GM23338 (cell line): ENCODE results near the gene PPP1R18. TPM values are rescaled to one million over a fixed set of nuclear protein-coding genes. Genes with fewer than 3 reads are reported as not detected.

ENCODE experiments used
- ATAC-seq: fragments of 200-7000 bp; cut with Tn5 transposase; 3 replicates; pipeline ENCODE4 v1.9.1; 2020
- DNase-seq: peaks from one replicate; pipeline ENCODE4 v3.0.0-alpha.2; 2015; ENCODE audit warnings: low spot score
- H2AFZ ChIP-seq: fragments of 200-600 bp; sonication (generic); 2 replicates; pipeline ENCODE4 v1.8.0; 2016; ENCODE audit warnings: antibody characterized with exemption, mild to moderate bottlenecking, moderate library complexity
- H3F3A ChIP-seq: fragments of 200-600 bp; sonication (generic); replicated peaks from 2 replicates; pipeline ENCODE4 v1.8.0; 2017; ENCODE audit warnings: antibody characterized with exemption, mixed run types, low read depth
- H3K27ac ChIP-seq: fragments of 200-600 bp; sonication (generic); 2 replicates; pipeline ENCODE4 v1.6.1; 2016; ENCODE audit warnings: low read depth
- H3K27me3 ChIP-seq: fragments of 200-600 bp; sonication (generic); 2 replicates; pipeline ENCODE4 v1.8.0; 2016; ENCODE audit warnings: mild to moderate bottlenecking, mixed run types, moderate library complexity; ENCODE audit not compliant: insufficient read depth
- H3K36me3 ChIP-seq: fragments of 200-600 bp; sonication (generic); 2 replicates; pipeline ENCODE4 v1.8.0; 2016; ENCODE audit warnings: mild to moderate bottlenecking; ENCODE audit not compliant: insufficient read depth
- H3K4me1 ChIP-seq: fragments of 200-600 bp; sonication (generic); 2 replicates; pipeline ENCODE4 v1.8.0; 2016; ENCODE audit warnings: mild to moderate bottlenecking, moderate library complexity; ENCODE audit not compliant: insufficient read depth
- H3K4me2 ChIP-seq: fragments of 200-600 bp; sonication (generic); 2 replicates; pipeline ENCODE4 v1.7.1; 2017; ENCODE audit warnings: mixed run types
- H3K4me3 ChIP-seq: fragments of 200-600 bp; sonication (generic); 2 replicates; pipeline ENCODE4 v1.6.1; 2016; ENCODE audit warnings: mixed run types
- H3K79me2 ChIP-seq: fragments of 200-600 bp; sonication (generic); replicated peaks from 2 replicates; pipeline ENCODE4 v1.8.0; 2017; ENCODE audit warnings: mild to moderate bottlenecking; ENCODE audit not compliant: insufficient read depth
- H3K9me2 ChIP-seq: fragments of 200-600 bp; sonication (generic); 2 replicates; pipeline ENCODE4 v1.8.0; 2017; ENCODE audit not compliant: insufficient read depth
- H4K20me1 ChIP-seq: fragments of 200-600 bp; sonication (generic); replicated peaks from 2 replicates; pipeline ENCODE4 v1.8.0; 2017; ENCODE audit warnings: mild to moderate bottlenecking; ENCODE audit not compliant: insufficient read depth
- H3K27ac Mint-ChIP-seq: 2 replicates; pipeline ENCODE4 v1.8.0; 2020; ENCODE audit warnings: inconsistent platforms, mild to moderate bottlenecking, moderate library complexity, mixed read lengths
- H3K27me3 Mint-ChIP-seq: 3 replicates; pipeline ENCODE4 v1.8.0; 2022; ENCODE audit warnings: low read depth, mild to moderate bottlenecking, moderate library complexity, mixed read lengths, inconsistent platforms; ENCODE audit not compliant: insufficient read depth, poor library complexity
- H3K36me3 Mint-ChIP-seq: 3 replicates; pipeline ENCODE4 v1.8.0; 2021; ENCODE audit warnings: low read depth, mild to moderate bottlenecking, inconsistent platforms, moderate library complexity, mixed read lengths
- H3K4me1 Mint-ChIP-seq: 3 replicates; pipeline ENCODE4 v1.8.0; 2020; ENCODE audit warnings: mild to moderate bottlenecking, inconsistent platforms, mixed read lengths
- H3K4me3 Mint-ChIP-seq: 3 replicates; pipeline ENCODE4 v1.8.0; 2021; ENCODE audit warnings: moderate library complexity, mild to moderate bottlenecking, inconsistent platforms, mixed read lengths
- H3K9me3 Mint-ChIP-seq: 3 replicates; pipeline ENCODE4 v1.8.0; 2020; ENCODE audit warnings: moderate library complexity, mild to moderate bottlenecking, inconsistent platforms, mixed read lengths
- EZH2 ChIP-seq: fragments of 200-600 bp; sonication (generic); IDR thresholded peaks from one replicate; pipeline ENCODE4 v1.8.0; 2017; ENCODE audit warnings: antibody characterized with exemption, mild to moderate bottlenecking, low read depth; ENCODE audit not compliant: unreplicated experiment
- EZH2phosphoT487 ChIP-seq: fragments of 200-600 bp; sonication (generic); IDR thresholded peaks from one replicate; pipeline ENCODE4 v1.8.1; 2018; ENCODE audit warnings: antibody characterized with exemption; ENCODE audit not compliant: unreplicated experiment
- NANOG ChIP-seq: IDR thresholded peaks from 2 replicates; pipeline ENCODE4 v1.6.1; 2016; ENCODE audit warnings: antibody characterized with exemption, borderline replicate concordance
- POLR2AphosphoS5 ChIP-seq: IDR thresholded peaks from 2 replicates; pipeline ENCODE4 v1.6.1; 2016; ENCODE audit warnings: antibody characterized with exemption, low read depth
- STAT1 ChIP-seq: IDR thresholded peaks from one replicate; pipeline ENCODE4 v1.6.1; 2016; ENCODE audit warnings: antibody characterized with exemption; ENCODE audit not compliant: unreplicated experiment
- polyA plus RNA-seq: library from polyadenylated mRNA; unstranded; fragments of >200 nt; fragmentation: Nextera tagmentation; extraction: Ambion mirVana; gene quantifications from 2 replicates; pipeline ENCODE4 v1.2.1, GENCODE V29; 2016
- total RNA-seq: library from RNA; depleted of rRNA; stranded (reverse); fragments of >200 nt; shearing (Covaris generic); gene quantifications from 2 replicates; pipeline ENCODE4 v1.2.3, GENCODE V29; 2014
- TF ChIP-seq, protein P1 (sequence below): fragments of 250-450 bp; sonication (Bioruptor Pico); IDR thresholded peaks from 2 replicates; pipeline ENCODE4 v1.5.0; 2020; ENCODE audit warnings: mild to moderate bottlenecking, moderate library complexity
- TF ChIP-seq, protein P2 (sequence below): IDR thresholded peaks from 2 replicates; pipeline ENCODE4 v1.6.1; 2016; ENCODE audit warnings: antibody characterized with exemption

Gene PPP1R18
- total and polyA plus RNA-seq, 2 experiments from 2014 or later = 17.1 to 19.2 TPM

DNA sequence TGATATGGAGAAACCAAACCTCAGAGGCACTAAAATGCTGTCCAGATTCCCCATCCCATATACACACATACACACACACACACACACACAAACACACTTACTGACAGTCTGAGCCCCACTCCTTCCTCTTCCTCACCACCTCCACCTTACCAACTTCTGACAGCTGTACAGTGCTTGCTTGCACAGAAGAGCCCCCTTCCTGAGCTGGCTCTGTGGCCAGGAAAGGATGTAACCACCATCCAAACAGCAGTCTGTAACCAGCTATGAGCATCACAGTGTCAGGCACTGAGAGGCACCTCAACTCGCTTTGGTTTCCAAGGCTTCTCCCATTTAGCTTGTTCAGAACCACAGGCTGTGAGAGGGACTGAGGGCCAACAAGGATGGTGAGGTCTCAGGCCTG, 45.4 kb downstream of the PPP1R18 start (continued):
- TF ChIP-seq, protein P1, sequence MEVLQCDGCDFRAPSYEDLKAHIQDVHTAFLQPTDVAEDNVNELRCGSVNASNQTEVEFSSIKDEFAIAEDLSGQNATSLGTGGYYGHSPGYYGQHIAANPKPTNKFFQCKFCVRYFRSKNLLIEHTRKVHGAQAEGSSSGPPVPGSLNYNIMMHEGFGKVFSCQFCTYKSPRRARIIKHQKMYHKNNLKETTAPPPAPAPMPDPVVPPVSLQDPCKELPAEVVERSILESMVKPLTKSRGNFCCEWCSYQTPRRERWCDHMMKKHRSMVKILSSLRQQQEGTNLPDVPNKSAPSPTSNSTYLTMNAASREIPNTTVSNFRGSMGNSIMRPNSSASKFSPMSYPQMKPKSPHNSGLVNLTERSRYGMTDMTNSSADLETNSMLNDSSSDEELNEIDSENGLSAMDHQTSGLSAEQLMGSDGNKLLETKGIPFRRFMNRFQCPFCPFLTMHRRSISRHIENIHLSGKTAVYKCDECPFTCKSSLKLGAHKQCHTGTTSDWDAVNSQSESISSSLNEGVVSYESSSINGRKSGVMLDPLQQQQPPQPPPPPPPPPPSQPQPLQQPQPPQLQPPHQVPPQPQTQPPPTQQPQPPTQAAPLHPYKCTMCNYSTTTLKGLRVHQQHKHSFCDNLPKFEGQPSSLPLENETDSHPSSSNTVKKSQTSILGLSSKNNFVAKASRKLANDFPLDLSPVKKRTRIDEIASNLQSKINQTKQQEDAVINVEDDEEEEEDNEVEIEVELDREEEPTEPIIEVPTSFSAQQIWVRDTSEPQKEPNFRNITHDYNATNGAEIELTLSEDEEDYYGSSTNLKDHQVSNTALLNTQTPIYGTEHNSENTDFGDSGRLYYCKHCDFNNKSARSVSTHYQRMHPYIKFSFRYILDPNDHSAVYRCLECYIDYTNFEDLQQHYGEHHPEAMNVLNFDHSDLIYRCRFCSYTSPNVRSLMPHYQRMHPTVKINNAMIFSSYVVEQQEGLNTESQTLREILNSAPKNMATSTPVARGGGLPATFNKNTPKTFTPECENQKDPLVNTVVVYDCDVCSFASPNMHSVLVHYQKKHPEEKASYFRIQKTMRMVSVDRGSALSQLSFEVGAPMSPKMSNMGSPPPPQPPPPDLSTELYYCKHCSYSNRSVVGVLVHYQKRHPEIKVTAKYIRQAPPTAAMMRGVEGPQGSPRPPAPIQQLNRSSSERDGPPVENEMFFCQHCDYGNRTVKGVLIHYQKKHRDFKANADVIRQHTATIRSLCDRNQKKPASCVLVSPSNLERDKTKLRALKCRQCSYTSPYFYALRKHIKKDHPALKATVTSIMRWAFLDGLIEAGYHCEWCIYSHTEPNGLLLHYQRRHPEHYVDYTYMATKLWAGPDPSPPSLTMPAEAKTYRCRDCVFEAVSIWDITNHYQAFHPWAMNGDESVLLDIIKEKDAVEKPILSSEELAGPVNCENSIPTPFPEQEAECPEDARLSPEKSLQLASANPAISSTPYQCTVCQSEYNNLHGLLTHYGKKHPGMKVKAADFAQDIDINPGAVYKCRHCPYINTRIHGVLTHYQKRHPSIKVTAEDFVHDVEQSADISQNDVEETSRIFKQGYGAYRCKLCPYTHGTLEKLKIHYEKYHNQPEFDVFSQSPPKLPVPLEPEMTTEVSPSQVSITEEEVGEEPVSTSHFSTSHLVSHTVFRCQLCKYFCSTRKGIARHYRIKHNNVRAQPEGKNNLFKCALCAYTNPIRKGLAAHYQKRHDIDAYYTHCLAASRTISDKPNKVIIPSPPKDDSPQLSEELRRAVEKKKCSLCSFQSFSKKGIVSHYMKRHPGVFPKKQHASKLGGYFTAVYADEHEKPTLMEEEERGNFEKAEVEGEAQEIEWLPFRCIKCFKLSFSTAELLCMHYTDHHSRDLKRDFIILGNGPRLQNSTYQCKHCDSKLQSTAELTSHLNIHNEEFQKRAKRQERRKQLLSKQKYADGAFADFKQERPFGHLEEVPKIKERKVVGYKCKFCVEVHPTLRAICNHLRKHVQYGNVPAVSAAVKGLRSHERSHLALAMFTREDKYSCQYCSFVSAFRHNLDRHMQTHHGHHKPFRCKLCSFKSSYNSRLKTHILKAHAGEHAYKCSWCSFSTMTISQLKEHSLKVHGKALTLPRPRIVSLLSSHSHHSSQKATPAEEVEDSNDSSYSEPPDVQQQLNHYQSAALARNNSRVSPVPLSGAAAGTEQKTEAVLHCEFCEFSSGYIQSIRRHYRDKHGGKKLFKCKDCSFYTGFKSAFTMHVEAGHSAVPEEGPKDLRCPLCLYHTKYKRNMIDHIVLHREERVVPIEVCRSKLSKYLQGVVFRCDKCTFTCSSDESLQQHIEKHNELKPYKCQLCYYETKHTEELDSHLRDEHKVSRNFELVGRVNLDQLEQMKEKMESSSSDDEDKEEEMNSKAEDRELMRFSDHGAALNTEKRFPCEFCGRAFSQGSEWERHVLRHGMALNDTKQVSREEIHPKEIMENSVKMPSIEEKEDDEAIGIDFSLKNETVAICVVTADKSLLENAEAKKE = no peak
- TF ChIP-seq EZH2 (no peak), POLR2AphosphoS5 (no peak), EZH2phosphoT487 (no peak), STAT1 (no peak), NANOG (no peak)
- TF ChIP-seq, protein P2, sequence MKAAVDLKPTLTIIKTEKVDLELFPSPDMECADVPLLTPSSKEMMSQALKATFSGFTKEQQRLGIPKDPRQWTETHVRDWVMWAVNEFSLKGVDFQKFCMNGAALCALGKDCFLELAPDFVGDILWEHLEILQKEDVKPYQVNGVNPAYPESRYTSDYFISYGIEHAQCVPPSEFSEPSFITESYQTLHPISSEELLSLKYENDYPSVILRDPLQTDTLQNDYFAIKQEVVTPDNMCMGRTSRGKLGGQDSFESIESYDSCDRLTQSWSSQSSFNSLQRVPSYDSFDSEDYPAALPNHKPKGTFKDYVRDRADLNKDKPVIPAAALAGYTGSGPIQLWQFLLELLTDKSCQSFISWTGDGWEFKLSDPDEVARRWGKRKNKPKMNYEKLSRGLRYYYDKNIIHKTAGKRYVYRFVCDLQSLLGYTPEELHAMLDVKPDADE = no peak

DNA sequence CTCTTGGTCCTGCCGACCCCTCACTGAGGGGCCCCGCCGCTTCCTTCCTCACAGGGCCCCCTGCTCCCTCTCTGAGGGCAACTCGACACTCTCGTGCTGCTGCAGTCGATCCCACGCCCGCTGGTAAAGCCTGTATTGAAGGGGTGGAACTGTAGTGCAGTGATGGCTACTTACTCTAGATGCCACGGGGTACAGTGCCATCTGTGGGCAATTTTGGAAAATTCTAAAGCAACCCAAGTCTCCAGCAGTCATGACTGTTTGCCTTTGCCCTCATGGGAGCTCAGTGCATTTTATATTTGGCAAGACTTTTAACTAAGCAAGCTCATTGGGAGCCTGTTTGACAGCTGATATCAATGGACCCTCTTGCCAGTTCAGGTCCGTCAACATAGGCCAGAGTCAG, 46.0 kb downstream of the PPP1R18 start:
- H3K27ac Mint-ChIP-seq = no peak overlapping the region
- H3K4me3 Mint-ChIP-seq = no peak overlapping the region
- TF ChIP-seq, protein P1 = no peak
- no peak for TF ChIP-seq EZH2

More for the DNA sequence above, 46.0 kb downstream of the PPP1R18 start:
- Histone ChIP-seq H4K20me1 (peaks cover 4% of the 10 kb centered on the region; the same call in 1 of the 2 replicates), H3K4me2 (no peak overlapping the region), H3K27me3 (no peaks in the 10 kb centered on the region), H3K4me1 (no peaks in the 10 kb centered on the region), H3K4me3 (no peak overlapping the region), H3K27ac (no peak overlapping the region), H3K79me2 (peaks cover 6% of the 10 kb centered on the region), H3K36me3 (peaks cover 4% of the 10 kb centered on the region; the same call in 1 of the 2 replicates), H3K9me2 (no peaks in the 10 kb centered on the region), H3F3A (no peaks in the 10 kb centered on the region), H2AFZ (no peak overlapping the region)
- Mint-ChIP-seq H3K4me1 (no peaks in the 10 kb centered on the region; the same call in 2 of the 3 replicates), H3K36me3 (peaks cover 50% of the 10 kb centered on the region), H3K9me3 (no peaks in the 10 kb centered on the region), H3K27me3 (peaks cover 6% of the 10 kb centered on the region)
- ATAC-seq = no peak
- no peak for DNase-seq
